H1 (cell line): ENCODE measurements around the gene FBXO28. TPM values are rescaled to one million over a fixed set of nuclear protein-coding genes. Genes with fewer than 3 reads are reported as not detected.

Source experiments
- CTCF ChIA-PET: fragments of 300-600 bp; sonication (Branson Sonifier 250); formaldehyde crosslinking; loops from one replicate; lab custom pipeline; 2021; ENCODE audit not compliant: partially characterized antibody; lab: Charles Lee
- POLR2A ChIA-PET: fragments of 300-600 bp; sonication (Branson Sonifier 250); formaldehyde crosslinking; loops from one replicate; lab custom pipeline; 2021; ENCODE audit warnings: inconsistent platforms; ENCODE audit not compliant: partially characterized antibody; lab: Charles Lee
- DNase-seq, 2 experiments: peaks; one replicate each; pipeline versions ENCODE4 v3.0.0 to v3.0.0-alpha.2; 2010 to 2022; ENCODE audit warnings: low spot score in 2 of 2, low read depth in 1 of 2, mixed read lengths in 1 of 2
- FAIRE-seq: peaks from 2 replicates; lab custom pipeline; 2011; peaks lifted over from hg19 to GRCh38; lab: Jason Lieb, UNC
- H2AFZ ChIP-seq: 2 replicates; pipeline ENCODE4 v1.8.1; 2012; ENCODE audit warnings: low read length, inconsistent platforms
- H2AK5ac ChIP-seq: 2 replicates; pipeline ENCODE4 v1.6.1; 2013; ENCODE audit warnings: low read depth, low read length
- H2BK120ac ChIP-seq: replicated peaks from 2 replicates; pipeline ENCODE3; 2013; ENCODE audit warnings: low read depth, low read length, inconsistent platforms
- H2BK12ac ChIP-seq: 2 replicates; pipeline ENCODE4 v1.6.1; 2013; ENCODE audit warnings: low read depth, low read length
- H2BK15ac ChIP-seq: 2 replicates; pipeline ENCODE4 v1.6.1; 2013; ENCODE audit warnings: low read length
- H2BK20ac ChIP-seq: 2 replicates; pipeline ENCODE4 v1.6.1; 2013; ENCODE audit warnings: low read length
- H2BK5ac ChIP-seq: 2 replicates; pipeline ENCODE4 v1.6.1; 2013; ENCODE audit warnings: low read depth, low read length
- H3K14ac ChIP-seq: 2 replicates; pipeline ENCODE4 v1.6.1; 2013; ENCODE audit warnings: inconsistent platforms; ENCODE audit not compliant: insufficient read length
- H3K18ac ChIP-seq: 2 replicates; pipeline ENCODE4 v1.6.1; 2013; ENCODE audit warnings: low read length; ENCODE audit errors: extremely low read depth
- H3K23ac ChIP-seq: 2 replicates; pipeline ENCODE4 v1.6.1; 2013; ENCODE audit warnings: inconsistent platforms; ENCODE audit not compliant: insufficient read length
- H3K23me2 ChIP-seq: 2 replicates; pipeline ENCODE4 v1.6.1; 2013; ENCODE audit warnings: low read depth, low read length
- H3K27ac ChIP-seq: 2 replicates; pipeline ENCODE4 v1.6.1; 2011; ENCODE audit warnings: low read depth, low read length, inconsistent platforms
- H3K27me3 ChIP-seq, 4 experiments: replicated peaks in 1 of 4; 1 replicate in 1 of 4; 2 replicates in 3 of 4; pipeline versions ENCODE4 v1.6.1 to v1.8.1; 2011 to 2013; ENCODE audit warnings: low read length in 3 of 4, mild to moderate bottlenecking in 3 of 4, inconsistent platforms in 2 of 4, mixed read lengths in 2 of 4, moderate library complexity in 1 of 4; ENCODE audit not compliant: control insufficient read depth in 3 of 4, insufficient read depth in 3 of 4; ENCODE audit errors: extremely low read depth in 1 of 4
- H3K36me3 ChIP-seq, 4 experiments: 2 replicates each; pipeline versions ENCODE4 v1.6.1 to v1.8.1; 2011 to 2013; ENCODE audit warnings: mild to moderate bottlenecking in 4 of 4, low read length in 3 of 4, moderate library complexity in 2 of 4, control low read depth in 1 of 4, inconsistent platforms in 1 of 4; ENCODE audit not compliant: insufficient read depth in 4 of 4, control insufficient read depth in 2 of 4
- H3K4ac ChIP-seq: replicated peaks from 2 replicates; pipeline ENCODE3; 2013; ENCODE audit warnings: low read length, low read depth, mixed read lengths, inconsistent platforms; ENCODE audit not compliant: insufficient read length
- H3K4me1 ChIP-seq, 4 experiments: replicated peaks in 1 of 4; 1 replicate in 1 of 4; 2 replicates in 3 of 4; pipeline versions ENCODE4 v1.6.1 to v1.8.1; 2011 to 2013; ENCODE audit warnings: low read length in 3 of 4, inconsistent platforms in 2 of 4, mixed read lengths in 1 of 4; ENCODE audit not compliant: insufficient read depth in 4 of 4, control insufficient read depth in 3 of 4
- H3K4me2 ChIP-seq, 2 experiments: 2 replicates each; pipeline versions ENCODE4 v1.6.1 to v1.8.1; 2011 to 2013; ENCODE audit warnings: low read depth in 2 of 2, low read length in 2 of 2, control low read depth in 1 of 2, inconsistent platforms in 1 of 2, mild to moderate bottlenecking in 1 of 2; ENCODE audit not compliant: insufficient read depth in 1 of 2
- H3K4me3 ChIP-seq, 4 experiments: fragments of 200-600, 300-600 bp in 1 of 4; sonication (generic), shearing (Covaris generic), sonication (Bioruptor Twin) in 1 of 4; 2 replicates each; pipeline versions ENCODE4 v1.5.1 to v1.8.1; 2011 to 2016; ENCODE audit warnings: low read length in 4 of 4, low read depth in 3 of 4, control low read depth in 2 of 4, inconsistent platforms in 2 of 4, mild to moderate bottlenecking in 2 of 4, mixed read lengths in 1 of 4, moderate library complexity in 1 of 4; ENCODE audit not compliant: insufficient read depth in 2 of 4; ENCODE audit errors: extremely low read depth in 1 of 4
- H3K56ac ChIP-seq: replicated peaks from 2 replicates; pipeline ENCODE3; 2013; ENCODE audit warnings: low read depth, mild to moderate bottlenecking, mixed read lengths, low read length, inconsistent platforms; ENCODE audit not compliant: insufficient read length
- H3K79me1 ChIP-seq: 2 replicates; pipeline ENCODE4 v1.6.1; 2013; ENCODE audit warnings: low read depth, low read length, control low read depth
- H3K79me2 ChIP-seq, 2 experiments: 2 replicates each; pipeline versions ENCODE4 v1.6.1 to v1.8.1; 2012 to 2013; ENCODE audit warnings: low read length in 2 of 2, mild to moderate bottlenecking in 2 of 2, inconsistent platforms in 1 of 2; ENCODE audit not compliant: insufficient read depth in 2 of 2, control insufficient read depth in 1 of 2
- H3K9ac ChIP-seq, 4 experiments: replicated peaks in 1 of 4; 1 replicate in 1 of 4; 2 replicates in 3 of 4; pipeline versions ENCODE4 v1.6.1 to v1.8.1; 2011 to 2013; ENCODE audit warnings: low read depth in 3 of 4, low read length in 3 of 4, control low read depth in 2 of 4, mild to moderate bottlenecking in 2 of 4, moderate library complexity in 2 of 4, inconsistent platforms in 1 of 4; ENCODE audit errors: extremely low read depth in 1 of 4
- H3K9me3 ChIP-seq, 2 experiments: 2 replicates each; pipeline versions ENCODE4 v1.6.1 to v1.8.1; 2012 to 2013; ENCODE audit warnings: mild to moderate bottlenecking in 2 of 2, moderate library complexity in 2 of 2, control low read depth in 1 of 2, inconsistent platforms in 1 of 2, low read depth in 1 of 2, low read length in 1 of 2, mixed read lengths in 1 of 2; ENCODE audit not compliant: insufficient read depth in 2 of 2
- H4K20me1 ChIP-seq, 2 experiments: replicated peaks in 1 of 2; 2 replicates each; pipeline versions ENCODE3 to v1.8.1; 2011 to 2013; ENCODE audit warnings: inconsistent platforms in 2 of 2, low read length in 2 of 2, mild to moderate bottlenecking in 1 of 2; ENCODE audit not compliant: insufficient read depth in 2 of 2, control insufficient read depth in 1 of 2
- H4K5ac ChIP-seq: 2 replicates; pipeline ENCODE4 v1.6.1; 2013; ENCODE audit warnings: low read length, low read depth, mixed read lengths, inconsistent platforms; ENCODE audit not compliant: insufficient read length
- H4K8ac ChIP-seq: 2 replicates; pipeline ENCODE4 v1.8.0; 2013; ENCODE audit warnings: mild to moderate bottlenecking, moderate library complexity, low read length, inconsistent platforms; ENCODE audit not compliant: insufficient read depth; ENCODE audit errors: extremely low read depth
- H4K91ac ChIP-seq: replicated peaks from 2 replicates; pipeline ENCODE3; 2013; ENCODE audit warnings: low read length, mixed read lengths, inconsistent platforms; ENCODE audit not compliant: insufficient read length
- CBX8 ChIP-seq: fragments of 300-800, 300-1000 bp; sonication (generic); IDR thresholded peaks from 2 replicates; pipeline ENCODE4 v1.7.1; 2016; ENCODE audit warnings: low read depth, low read length, borderline replicate concordance
- EGR1 ChIP-seq: IDR thresholded peaks from 2 replicates; pipeline ENCODE4 v1.6.1; 2011; ENCODE audit warnings: low read depth, low read length, borderline replicate concordance
- KDM4A ChIP-seq: IDR thresholded peaks from one replicate; pipeline ENCODE4 v1.7.1; 2012; ENCODE audit warnings: low read depth, mild to moderate bottlenecking, moderate library complexity, low read length, inconsistent platforms; ENCODE audit not compliant: severe bottlenecking
- RNF2 ChIP-seq: fragments of 200-900, 300-1000 bp; sonication (generic); IDR thresholded peaks from 2 replicates; pipeline ENCODE4 v1.7.1; 2016; ENCODE audit warnings: borderline replicate concordance, low read depth, mild to moderate bottlenecking, antibody characterized with exemption, low read length; ENCODE audit not compliant: poor library complexity, severe bottlenecking; ENCODE audit errors: missing control alignments
- SIN3A ChIP-seq, 2 experiments: IDR thresholded peaks in 1 of 2; conservative IDR thresholded peaks in 1 of 2; 2 replicates each; pipeline ENCODE4 v1.6.1; 2011 to 2012; ENCODE audit warnings: low read length in 2 of 2, improper control_type of control experiment in 1 of 2, low read depth in 1 of 2, mild to moderate bottlenecking in 1 of 2
- TAF1 ChIP-seq: IDR thresholded peaks from 2 replicates; pipeline ENCODE4 v1.6.1; 2011; ENCODE audit warnings: mild to moderate bottlenecking, low read depth, low read length
- WGBS, 2 experiments: shearing (Covaris generic) in 1 of 2; methylation state at CpG; one replicate each; pipeline versions ENCODE4 v1.1.6 to v1.1.7; 2013 to 2015; ENCODE audit warnings: low lambda C conversion rate in 2 of 2, mixed read lengths in 2 of 2, inconsistent platforms in 1 of 2, low coverage in 1 of 2, missing lambda C conversion rate in 1 of 2; ENCODE audit not compliant: insufficient replicate concordance in 2 of 2, insufficient coverage in 1 of 2, insufficient read length in 1 of 2; ENCODE audit errors: extremely low coverage in 1 of 2, missing lambda C conversion rate in 1 of 2; 5-methylcytosine and 5-hydroxymethylcytosine counted together
- polyA plus RNA-seq, 7 experiments: library from polyadenylated mRNA; depleted of rRNA in 3 of 7; stranded (reverse) in 5 of 7; unstranded in 2 of 7; fragments of >200 nt in 5 of 7; fragments of 200-250 nt in 2 of 7; gene quantifications; 1 replicate in 5 of 7; 2 replicates in 1 of 7; 4 replicates in 1 of 7; pipeline versions ENCODE4 v1.2.1 to v1.2.3, GENCODE V29; 2011 to 2013; ENCODE audit warnings: missing spikeins in 2 of 7, mixed read lengths in 2 of 7
- total RNA-seq: library from RNA; stranded (reverse); fragmentation: NEBNext Ultra II Directional; extraction: Animal tissue kit (Norgen Biotek cat#: 25700); gene quantifications from 2 replicates; pipeline ENCODE4 v1.2.1, GENCODE V29; 2021

Gene FBXO28
- total and polyA plus RNA-seq, 2 of the 8 experiments (the other 6 are each of a cell fraction or from before 2014, with no cell fraction given), result 10.3 to 42.5 TPM

DNA sequence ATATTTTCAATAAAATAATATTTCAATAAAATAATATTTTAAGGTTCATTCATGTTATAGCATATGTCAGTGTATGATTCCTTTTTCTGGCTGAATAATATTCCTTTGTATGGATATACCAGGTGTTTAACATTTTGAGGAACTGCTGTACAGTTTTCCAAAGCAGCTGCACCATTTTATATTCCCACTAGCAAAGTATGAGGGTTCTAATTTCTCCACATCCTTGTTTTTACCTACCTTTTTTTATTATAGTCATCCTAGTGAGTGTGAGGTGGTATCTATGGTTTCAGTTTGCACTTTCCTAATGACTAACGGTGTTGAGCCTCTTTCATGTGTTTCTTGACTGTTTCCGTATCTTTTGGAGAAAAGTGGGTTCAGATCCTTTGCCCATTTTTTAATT lies 74.4 kb downstream of the FBXO28 start:
- H2BK120ac ChIP-seq, result no peak overlapping the region
- no peak overlapping the region for H3K4me2 ChIP-seq
- no peaks in the 10 kb centered on the region for H3K27me3 ChIP-seq
- H4K8ac ChIP-seq, result no peak overlapping the region
- H3K56ac ChIP-seq, result no peak overlapping the region
- H2AK5ac ChIP-seq, result no peak overlapping the region
- H2AFZ ChIP-seq, result no peak overlapping the region
- peaks cover 0 to 5% of the 10 kb centered on the region in 2 experiments for H4K20me1 ChIP-seq
- H3K79me1 ChIP-seq, result peaks cover 2% of the 10 kb centered on the region; the same call in 1 of the 2 replicates
- no peak overlapping the region for H3K4ac ChIP-seq
- no peak overlapping the region for H2BK12ac ChIP-seq
- H3K9me3 ChIP-seq, result peaks cover 0 to 2% of the 10 kb centered on the region in 2 experiments; a peak in 1 of 4 replicates
- no peak overlapping the region for H2BK20ac ChIP-seq
- no peak overlapping the region for H3K14ac ChIP-seq
- H3K23me2 ChIP-seq, result peaks cover 9% of the 10 kb centered on the region; the same call in 1 of the 2 replicates
- peaks cover 0 to 3% (median 1%) of the 10 kb centered on the region in 4 experiments; a peak in 4 of 7 replicates for H3K4me1 ChIP-seq
- H3K23ac ChIP-seq, result no peak overlapping the region
- H2BK15ac ChIP-seq, result no peak overlapping the region
- peaks cover 2 to 27% (median 11%) of the 10 kb centered on the region in 4 experiments; a peak in 5 of 8 replicates for H3K36me3 ChIP-seq
- no peak overlapping the region for H3K27ac ChIP-seq
- no peak overlapping the region for H3K4me3 ChIP-seq
- ChIA-PET CTCF (interaction anchor here (0.6 to 1.0 kb wide), 3 partner anchors 13 to 69 kb away, joined by 3 read pairs; no protein-coding TSS in a partner anchor), POLR2A (no interaction called here)
- H3K18ac ChIP-seq, result no peak overlapping the region
- no peak overlapping the region for H4K5ac ChIP-seq
- DNase-seq (no peak), FAIRE-seq (no peak)
- H4K91ac ChIP-seq, result no peak overlapping the region
- no peak overlapping the region for H2BK5ac ChIP-seq
- WGBS, 2 experiments, result 89% methylated on average over 2 of the region's 2 CpGs; no CpG with 5 or more reads in 1 of the 2 experiments
- no peak for TF ChIP-seq RNF2
- no peak for TF ChIP-seq KDM4A
- no peak for TF ChIP-seq SIN3A (conservative IDR thresholded peaks at IDR 0.05 in 1 of 2, IDR thresholded peaks at IDR 0.05 in 1 of 2; ENCODE audit: low read depth in 1 of 2, low read length in 2 of 2)
- no peak for TF ChIP-seq TAF1
- TF ChIP-seq CBX8, result no peak
- TF ChIP-seq EGR1, result no peak
- no peak overlapping the region for H3K9ac ChIP-seq
- peaks cover 4 to 69% of the 10 kb centered on the region in 2 experiments for H3K79me2 ChIP-seq
